DOHH2 (cell line): ENCODE measurements around the gene TMTC1.

Source experiments
- H3F3A ChIP-seq: fragments of 200-600 bp; sonication (generic), shearing (Covaris generic); 2 replicates; pipeline ENCODE4 v1.6.0; 2016; ENCODE audit warnings: antibody characterized with exemption, mild to moderate bottlenecking; ENCODE audit not compliant: control insufficient read depth, insufficient read depth
- H3K27ac ChIP-seq: fragments of 200-600 bp; sonication (generic); 2 replicates; pipeline ENCODE4 v1.5.1; 2014; ENCODE audit warnings: low read depth, mild to moderate bottlenecking, low read length, moderate library complexity
- H3K27me3 ChIP-seq: fragments of 200-600 bp; sonication (generic); 2 replicates; pipeline ENCODE4 v1.6.1; 2014; ENCODE audit warnings: mild to moderate bottlenecking, low read length, mixed read lengths; ENCODE audit not compliant: control insufficient read depth
- H3K36me3 ChIP-seq: fragments of 200-600 bp; sonication (generic); 2 replicates; pipeline ENCODE4 v1.6.1; 2014; ENCODE audit warnings: mild to moderate bottlenecking, low read length, moderate library complexity, mixed read lengths; ENCODE audit not compliant: control insufficient read depth
- H3K4me1 ChIP-seq: fragments of 200-600 bp; sonication (generic); 2 replicates; pipeline ENCODE4 v1.6.1; 2014; ENCODE audit warnings: mild to moderate bottlenecking, low read length, mixed read lengths; ENCODE audit not compliant: control insufficient read depth
- H3K4me2 ChIP-seq: fragments of 200-600 bp; sonication (generic); 2 replicates; pipeline ENCODE4 v1.6.0; 2014; ENCODE audit warnings: mild to moderate bottlenecking, low read length, moderate library complexity
- H3K4me3 ChIP-seq: fragments of 200-600 bp; sonication (generic); 2 replicates; pipeline ENCODE4 v1.5.1; 2014; ENCODE audit warnings: mild to moderate bottlenecking, low read length, mixed read lengths
- H3K79me2 ChIP-seq: fragments of 200-600 bp; sonication (generic); 2 replicates; pipeline ENCODE4 v1.6.1; 2014; ENCODE audit warnings: mild to moderate bottlenecking, low read length, mixed read lengths; ENCODE audit not compliant: control insufficient read depth
- H3K9me2 ChIP-seq: fragments of 200-600 bp; sonication (generic); replicated peaks from 2 replicates; pipeline ENCODE4 v1.6.1; 2014; ENCODE audit warnings: mild to moderate bottlenecking, low read length, mixed read lengths; ENCODE audit not compliant: control insufficient read depth
- H3K9me3 ChIP-seq: fragments of 200-600 bp; sonication (generic); 2 replicates; pipeline ENCODE4 v1.6.1; 2014; ENCODE audit warnings: antibody characterized with exemption, low read length, mixed read lengths; ENCODE audit not compliant: control insufficient read depth, insufficient read depth
- H4K20me1 ChIP-seq: fragments of 200-600 bp; sonication (generic); 2 replicates; pipeline ENCODE4 v1.6.0; 2014; ENCODE audit warnings: low read depth, mild to moderate bottlenecking, antibody characterized with exemption, low read length, moderate library complexity; ENCODE audit not compliant: control insufficient read depth, insufficient read depth
- EZH2phosphoT487 ChIP-seq: fragments of 200-600 bp; sonication (generic); IDR thresholded peaks from 2 replicates; pipeline ENCODE4 v1.6.1; 2017; ENCODE audit warnings: borderline replicate concordance, mild to moderate bottlenecking, antibody characterized with exemption, low read length, moderate library complexity, mixed read lengths
- TF ChIP-seq, protein P1 (sequence below): fragments of 200-600 bp; sonication (generic); IDR thresholded peaks from one replicate; pipeline ENCODE4 v1.5.1; 2014; ENCODE audit warnings: antibody characterized with exemption, mild to moderate bottlenecking, low read depth, low read length; ENCODE audit not compliant: poor library complexity, severe bottlenecking

Gene TMTC1

DNA sequence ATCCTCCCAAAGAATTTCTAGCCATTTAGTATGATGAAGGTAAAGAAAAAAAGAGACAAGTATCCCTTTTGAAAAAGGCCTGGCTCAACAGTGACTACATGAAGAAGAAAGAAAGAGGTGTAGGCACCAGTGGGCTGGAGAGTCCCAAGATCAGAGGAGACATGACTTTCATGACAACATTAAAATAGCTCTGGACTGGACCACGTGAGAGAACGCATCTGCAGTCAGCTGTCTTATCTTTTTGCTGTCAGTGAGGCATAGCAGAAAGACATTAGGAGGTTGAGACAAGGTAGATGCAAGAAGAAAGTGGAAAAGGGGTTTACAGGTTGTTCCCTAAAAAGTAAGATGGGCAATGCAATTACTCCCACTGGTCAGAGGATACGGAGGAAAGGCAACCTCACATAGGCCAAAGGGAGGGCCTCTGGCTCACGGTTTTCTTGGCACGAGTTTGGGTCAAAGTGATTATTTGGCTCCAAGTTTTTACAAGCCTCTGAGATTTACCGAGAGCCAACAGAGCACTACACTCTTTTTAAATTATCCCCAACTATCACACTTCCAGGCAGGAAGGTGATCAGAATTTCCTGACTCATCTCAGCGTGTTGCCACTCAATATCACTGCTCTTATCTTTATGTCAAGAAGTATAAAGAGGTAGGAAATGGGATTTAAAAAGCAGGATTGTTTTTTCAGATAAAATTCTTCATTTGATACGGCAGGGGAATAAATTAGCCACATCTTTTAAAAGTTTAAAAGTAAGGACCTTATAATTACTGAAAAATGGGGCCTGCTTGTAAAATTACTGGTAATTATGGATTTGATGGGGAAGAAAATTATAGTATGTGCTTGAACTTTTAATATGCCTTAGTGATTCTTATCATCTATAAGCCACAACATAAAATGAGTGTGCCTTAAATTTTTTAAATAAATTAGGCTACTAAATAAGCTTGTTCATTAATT lies 29.2 kb downstream of the TMTC1 start:
- Histone ChIP-seq H3K79me2 (no peaks in the 10 kb centered on the region), H3F3A (no peaks in the 10 kb centered on the region), H4K20me1 (no peaks in the 10 kb centered on the region), H3K4me3 (no peak overlapping the region), H3K4me2 (no peak overlapping the region), H3K27ac (no peak overlapping the region), H3K4me1 (no peaks in the 10 kb centered on the region), H3K36me3 (no peaks in the 10 kb centered on the region), H3K9me3 (no peaks in the 10 kb centered on the region), H3K9me2 (no peaks in the 10 kb centered on the region), H3K27me3 (no peaks in the 10 kb centered on the region)
- TF ChIP-seq EZH2phosphoT487 = no peak
- TF ChIP-seq, protein P1, sequence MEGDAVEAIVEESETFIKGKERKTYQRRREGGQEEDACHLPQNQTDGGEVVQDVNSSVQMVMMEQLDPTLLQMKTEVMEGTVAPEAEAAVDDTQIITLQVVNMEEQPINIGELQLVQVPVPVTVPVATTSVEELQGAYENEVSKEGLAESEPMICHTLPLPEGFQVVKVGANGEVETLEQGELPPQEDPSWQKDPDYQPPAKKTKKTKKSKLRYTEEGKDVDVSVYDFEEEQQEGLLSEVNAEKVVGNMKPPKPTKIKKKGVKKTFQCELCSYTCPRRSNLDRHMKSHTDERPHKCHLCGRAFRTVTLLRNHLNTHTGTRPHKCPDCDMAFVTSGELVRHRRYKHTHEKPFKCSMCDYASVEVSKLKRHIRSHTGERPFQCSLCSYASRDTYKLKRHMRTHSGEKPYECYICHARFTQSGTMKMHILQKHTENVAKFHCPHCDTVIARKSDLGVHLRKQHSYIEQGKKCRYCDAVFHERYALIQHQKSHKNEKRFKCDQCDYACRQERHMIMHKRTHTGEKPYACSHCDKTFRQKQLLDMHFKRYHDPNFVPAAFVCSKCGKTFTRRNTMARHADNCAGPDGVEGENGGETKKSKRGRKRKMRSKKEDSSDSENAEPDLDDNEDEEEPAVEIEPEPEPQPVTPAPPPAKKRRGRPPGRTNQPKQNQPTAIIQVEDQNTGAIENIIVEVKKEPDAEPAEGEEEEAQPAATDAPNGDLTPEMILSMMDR = no peak

DNA sequence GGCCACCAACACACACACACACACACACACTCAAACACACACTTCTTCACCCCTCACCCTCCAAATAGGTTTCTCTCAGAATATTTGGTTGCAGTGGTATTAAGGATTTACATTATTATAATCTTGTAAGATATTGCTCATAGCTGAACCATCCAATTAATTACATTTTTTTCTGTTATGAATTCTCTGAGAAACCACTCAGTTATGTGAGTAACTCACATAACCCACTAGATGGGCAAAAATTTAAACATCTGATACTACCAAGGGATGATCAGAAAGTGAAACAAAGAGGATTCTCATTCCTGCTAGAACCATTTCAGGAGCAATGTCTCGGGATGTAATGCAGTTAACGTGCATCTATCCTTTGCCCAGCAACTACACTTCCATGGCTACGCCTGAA lies 31.6 kb downstream of the TMTC1 start:
- H3K9me2 ChIP-seq = no peaks in the 10 kb centered on the region
- no peaks in the 10 kb centered on the region for H3K4me1 ChIP-seq
- H3K9me3 ChIP-seq = no peaks in the 10 kb centered on the region
- no peak overlapping the region for H3K4me2 ChIP-seq
- no peaks in the 10 kb centered on the region for H3K27me3 ChIP-seq
- no peak overlapping the region for H3K27ac ChIP-seq
- H3K79me2 ChIP-seq = no peaks in the 10 kb centered on the region
- H3K4me3 ChIP-seq = no peak overlapping the region
- TF ChIP-seq EZH2phosphoT487 = no peak
- TF ChIP-seq, protein P1 = no peak
- no peaks in the 10 kb centered on the region for H3F3A ChIP-seq
- H3K36me3 ChIP-seq = no peaks in the 10 kb centered on the region
- no peaks in the 10 kb centered on the region for H4K20me1 ChIP-seq

DNA sequence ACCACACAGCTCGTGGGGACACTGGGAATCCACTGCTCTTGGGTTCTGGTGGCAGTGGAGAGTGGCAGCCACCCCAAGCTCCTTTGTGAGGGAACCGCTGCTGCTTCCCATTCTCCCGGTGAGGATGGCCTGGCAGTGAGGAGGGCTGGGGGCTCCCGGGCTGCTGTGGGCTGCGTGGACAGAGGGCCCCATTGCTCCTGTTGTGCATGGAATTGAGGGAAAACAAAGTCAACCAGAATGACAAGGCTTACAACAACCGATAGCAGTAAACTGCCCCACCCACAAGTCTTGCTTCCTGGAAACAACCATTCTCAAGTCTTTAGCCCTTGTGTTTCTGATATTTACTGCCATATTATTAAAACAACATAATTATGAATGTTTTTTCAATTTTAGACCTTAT lies 32.1 kb downstream of the TMTC1 start:
- no peaks in the 10 kb centered on the region for H3K4me1 ChIP-seq

More for the DNA sequence above, 32.1 kb downstream of the TMTC1 start:
- H3K4me3 ChIP-seq = no peak overlapping the region
- H3K4me2 ChIP-seq = no peak overlapping the region
- H3K27me3 ChIP-seq = no peaks in the 10 kb centered on the region
- no peaks in the 10 kb centered on the region for H4K20me1 ChIP-seq
- no peaks in the 10 kb centered on the region for H3F3A ChIP-seq
- no peaks in the 10 kb centered on the region for H3K36me3 ChIP-seq
- H3K9me2 ChIP-seq = no peaks in the 10 kb centered on the region
- no peaks in the 10 kb centered on the region for H3K79me2 ChIP-seq
- H3K27ac ChIP-seq = no peak overlapping the region
- no peaks in the 10 kb centered on the region for H3K9me3 ChIP-seq
- no peak for TF ChIP-seq EZH2phosphoT487
- TF ChIP-seq, protein P1 = no peak
